ENCODE data around the gene TMED9.

Gene TMED9

GRCh38 chr5:177576169-177576568 lies 15.8 kb upstream of the TMED9 start:
- no peak for DNase-seq (ENCODE audit: low read depth in 2 of 3, low spot score in 2 of 3)

- no peak for DNase-seq (ENCODE audit: low read depth in 2 of 3, low spot score in 2 of 3)
These were observed 13.7 kb upstream of the TMED9 start for GRCh38 chr5:177578316-177578715.

GRCh38 chr5:177588413-177588909 lies 3.5 kb upstream of the TMED9 start:
- DNase-seq (ENCODE audit: low read depth in 2 of 3, low spot score in 2 of 3) = no peak

- DNase-seq (ENCODE audit: low read depth in 2 of 3, low spot score in 2 of 3) = no peak
These were observed 1.6 kb upstream of the TMED9 start for GRCh38 chr5:177590406-177590805.

GRCh38 chr5:177591690-177592009 lies 353 bp upstream of the TMED9 start:
- DNase-seq (ENCODE audit: low read depth in 2 of 3, low spot score in 2 of 3) = no peak

- DNase-seq (ENCODE audit: low read depth in 2 of 3, low spot score in 2 of 3) = no peak
These were observed 902 bp downstream of the TMED9 start for GRCh38 chr5:177592905-177593304.

GRCh38 chr5:177593511-177593910 lies 1.5 kb downstream of the TMED9 start:
- DNase-seq (ENCODE audit: low read depth in 2 of 3, low spot score in 2 of 3) = no peak

GRCh38 chr5:177594071-177594470 lies 2.1 kb downstream of the TMED9 start:
- DNase-seq (ENCODE audit: low read depth in 2 of 3, low spot score in 2 of 3) = no peak

GRCh38 chr5:177595026-177595585 lies 3.1 kb downstream of the TMED9 start:
- no peak for DNase-seq (ENCODE audit: low read depth in 2 of 3, low spot score in 2 of 3)

- no peak for DNase-seq (ENCODE audit: low read depth in 2 of 3, low spot score in 2 of 3)
These were observed 4.2 kb downstream of the TMED9 start for GRCh38 chr5:177595991-177596774.

GRCh38 chr5:177596775-177597238 lies 4.8 kb downstream of the TMED9 start:
- no peak for DNase-seq (ENCODE audit: low read depth in 2 of 3, low spot score in 2 of 3)

- DNase-seq (ENCODE audit: low read depth in 2 of 3, low spot score in 2 of 3) = no peak
These were observed 6.5 kb downstream of the TMED9 start for GRCh38 chr5:177598477-177598876.

- DNase-seq (ENCODE audit: low read depth in 2 of 3, low spot score in 2 of 3) = peak; percentile 71 to 84 (median 83)
These were observed 7.9 kb downstream of the TMED9 start, which contains the start of gene B4GALT7 for GRCh38 chr5:177599731-177600507. TSS of gene B4GALT7 (plus strand) at chr5:177600132. CDS start at chr5:177600211, 79 bp downstream.

GRCh38 chr5:177600508-177601018 lies 8.6 kb downstream of the TMED9 start:
- no peak for DNase-seq (ENCODE audit: low read depth in 2 of 3, low spot score in 2 of 3)

- DNase-seq (ENCODE audit: low read depth in 2 of 3, low spot score in 2 of 3) = no peak
These were observed 9.1 kb downstream of the TMED9 start for GRCh38 chr5:177601126-177601525.

GRCh38 chr5:177601577-177602457 lies 9.8 kb downstream of the TMED9 start:
- no peak for DNase-seq (ENCODE audit: low read depth in 2 of 3, low spot score in 2 of 3)

GRCh38 chr5:177602458-177602830 lies 10.4 kb downstream of the TMED9 start:
- DNase-seq (ENCODE audit: low read depth in 2 of 3, low spot score in 2 of 3) = no peak

- no peak for DNase-seq (ENCODE audit: low read depth in 2 of 3, low spot score in 2 of 3)
These were observed 11.6 kb downstream of the TMED9 start for GRCh38 chr5:177603631-177604030.

- DNase-seq (ENCODE audit: low read depth in 2 of 3, low spot score in 2 of 3) = no peak
These were observed 12.1 kb downstream of the TMED9 start for GRCh38 chr5:177604116-177604521.

GRCh38 chr5:177604656-177605055 lies 12.7 kb downstream of the TMED9 start:
- DNase-seq (ENCODE audit: low read depth in 2 of 3, low spot score in 2 of 3) = no peak

GRCh38 chr5:177605078-177605477 lies 13.1 kb downstream of the TMED9 start:
- no peak for DNase-seq (ENCODE audit: low read depth in 2 of 3, low spot score in 2 of 3)

Data from activated CD8-positive, alpha-beta memory T cell treated with anti-CD3 and anti-CD28 coated beads for 48 hours (primary cell).